Fibroblast of lung (primary cell): Measurements from ENCODE around the gene CAPS.

Experiments used
- CTCF ChIP-seq, 2 donors: IDR thresholded peaks in 1 of 2; conservative IDR thresholded peaks in 1 of 2; 1 replicate in 1 of 2; 2 replicates in 1 of 2; pipeline ENCODE4 v1.5.1; 2011 to 2012; ENCODE audit warnings: low read length in 2 of 2, control low read depth in 1 of 2, inconsistent platforms in 1 of 2, low read depth in 1 of 2, mild to moderate bottlenecking in 1 of 2
- EZH2 ChIP-seq: IDR thresholded peaks from 2 replicates; pipeline ENCODE4 v1.5.1; 2012; ENCODE audit warnings: low read length, control low read depth, mild to moderate bottlenecking; ENCODE audit errors: missing control alignments

DNA sequence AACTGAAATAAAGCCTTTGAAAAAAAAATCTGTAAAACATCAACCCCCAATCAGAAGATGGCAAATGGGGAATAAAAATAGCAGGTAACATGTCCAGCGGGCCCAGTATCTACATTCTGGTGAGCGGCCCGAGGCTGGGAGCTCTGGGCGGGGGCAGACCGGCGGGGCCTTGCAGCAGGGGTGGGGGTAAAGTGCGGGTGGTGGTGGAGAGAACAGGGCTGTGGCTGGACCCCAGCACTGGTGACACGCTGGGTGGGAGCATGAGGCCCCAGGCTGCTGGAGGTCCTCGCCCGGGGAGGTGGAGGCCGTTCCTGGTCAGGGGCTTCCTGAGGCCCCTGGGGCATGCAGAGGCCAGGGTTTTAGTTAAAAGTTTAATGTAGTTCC, 1.7 kb downstream of the CAPS start:
- no peak for TF ChIP-seq CTCF (conservative IDR thresholded peaks at IDR 0.05 in 1 of 2, IDR thresholded peaks at IDR 0.05 in 1 of 2; ENCODE audit: low read depth in 1 of 2, low read length in 2 of 2)
- no peak for TF ChIP-seq EZH2
